Testis (tissue), 2 donors: ENCODE results near the gene MAP2K2.

ENCODE experiments used
- CTCF ChIP-seq, 3 experiments: fragments of 450-650 bp in 2 of 3; fragments of 200-600 bp in 1 of 3; sonication (generic) in 1 of 3; IDR thresholded peaks; one replicate each; pipeline ENCODE4 v1.5.1; 2016 to 2019; ENCODE audit warnings: antibody characterized with exemption in 3 of 3, mild to moderate bottlenecking in 2 of 3, moderate library complexity in 1 of 3
- POLR2A ChIP-seq: fragments of 450-650 bp; IDR thresholded peaks from one replicate; pipeline ENCODE4 v1.6.1; 2017; ENCODE audit warnings: antibody characterized with exemption, mild to moderate bottlenecking, moderate library complexity

GRCh38 chr19:4113398-4114088 is 10.4 kb downstream of the MAP2K2 start:
- TF ChIP-seq CTCF (IDR thresholded peaks at IDR 0.05) = no peak
- no peak for TF ChIP-seq POLR2A
